AG09319 (cell line): ENCODE measurements around the gene GFRA1.

Source experiments
- DNase-seq: peaks from one replicate; pipeline ENCODE4 v3.0.0-alpha.2; 2010; ENCODE audit warnings: low read depth; ENCODE audit errors: extremely low read depth
- CTCF ChIP-seq: IDR thresholded peaks from 2 replicates; pipeline ENCODE4 v1.5.1; 2011; ENCODE audit warnings: low read depth, mild to moderate bottlenecking, inconsistent platforms, low read length, moderate library complexity

The GFRA1 gene

GRCh38 chr10:116254422-116255155 is 18.4 kb downstream of the GFRA1 start:
- no peak for TF ChIP-seq CTCF
- no peak for DNase-seq

GRCh38 chr10:116253716-116254115 is 19.3 kb downstream of the GFRA1 start:
- no peak for TF ChIP-seq CTCF
- no peak for DNase-seq

DNA sequence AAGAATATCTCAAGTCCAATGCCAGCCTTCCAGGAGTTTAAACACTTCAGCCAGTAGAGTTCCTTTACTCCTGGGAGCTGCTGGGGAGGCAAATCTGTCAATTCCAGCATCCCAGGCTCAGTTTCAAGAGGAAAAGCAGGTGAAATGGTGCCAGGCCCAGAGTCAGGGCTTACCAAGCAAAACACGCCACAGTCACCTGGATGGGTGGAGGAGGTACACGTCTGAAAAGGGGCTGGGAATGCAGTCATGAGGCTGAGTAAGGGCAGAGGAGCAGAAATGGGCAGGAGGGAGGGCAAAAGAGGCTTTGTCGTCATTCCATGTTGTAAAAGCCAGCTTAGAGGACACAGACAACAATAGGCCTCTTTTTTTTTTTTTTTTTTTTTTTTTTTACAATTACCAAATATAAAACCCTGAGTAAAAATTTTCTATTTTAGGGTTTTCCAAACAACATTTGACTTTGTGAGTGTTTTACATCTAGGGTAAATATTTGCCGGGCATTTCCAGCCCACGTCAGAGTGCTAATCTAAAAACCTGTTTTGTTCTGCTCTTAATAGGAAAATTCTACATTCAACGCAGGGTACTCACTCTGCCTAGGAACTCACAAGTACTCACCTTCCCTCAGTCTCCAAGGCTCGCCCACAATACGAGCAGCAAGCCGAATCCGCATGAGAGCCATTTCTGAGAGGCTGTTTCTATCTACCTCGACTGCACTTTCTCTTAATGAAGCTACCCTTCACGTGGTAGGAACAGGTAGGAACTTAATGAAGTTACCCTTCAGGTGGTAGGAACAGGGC is 21.2 kb downstream of the GFRA1 start:
- no peak for DNase-seq
- TF ChIP-seq CTCF, result no peak

GRCh38 chr10:116247691-116248090 is 25.3 kb downstream of the GFRA1 start:
- no peak for DNase-seq
- no peak for TF ChIP-seq CTCF

DNA sequence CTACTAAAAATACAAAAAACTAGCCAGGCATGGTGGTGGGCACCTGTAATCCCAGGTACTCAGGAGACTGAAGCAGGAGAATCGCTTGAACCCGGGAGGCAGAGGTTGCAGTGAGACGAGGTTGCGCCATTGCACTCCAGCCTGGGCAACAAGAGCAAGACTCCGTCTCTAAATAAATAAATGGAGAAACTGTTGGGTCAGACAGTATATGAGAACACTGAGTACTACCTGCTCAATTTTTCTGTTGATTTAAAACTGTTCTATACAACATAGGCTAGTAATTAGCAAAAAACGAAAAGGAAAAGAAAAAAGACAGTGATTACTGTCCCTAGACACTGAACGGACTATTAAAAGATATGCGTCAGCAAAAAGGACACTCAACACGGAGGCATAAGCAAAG is 26.7 kb downstream of the GFRA1 start:
- TF ChIP-seq CTCF, result no peak
- no peak for DNase-seq

DNA sequence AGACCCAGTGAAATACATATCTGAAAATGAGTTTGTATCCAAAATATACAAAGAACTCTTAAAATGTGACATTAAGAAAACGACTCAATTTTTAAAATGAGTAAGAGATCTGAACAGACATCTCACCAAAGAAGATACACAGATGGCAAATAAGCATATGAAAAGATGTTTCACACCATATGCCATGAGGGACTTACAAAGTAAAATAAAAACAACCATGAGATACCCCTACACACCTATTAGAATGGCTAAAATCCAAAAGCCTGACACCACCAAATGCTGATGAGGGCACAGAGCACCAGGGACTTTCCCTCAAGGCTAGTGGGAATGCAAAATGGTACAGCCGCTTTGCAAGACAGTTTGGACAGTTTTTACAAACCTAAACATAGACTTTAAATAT is 27.9 kb downstream of the GFRA1 start:
- no peak for DNase-seq
- no peak for TF ChIP-seq CTCF
